HG02970 (cell line): ENCODE measurements around the gene RNLS.

Experiments used
- ATAC-seq: cut with Tn5 transposase; IDR thresholded peaks from one replicate; pipeline ENCODE4 v1.9.1; 2021; ENCODE audit warnings: mild to moderate bottlenecking, moderate library complexity, moderate number of reproducible peaks; ENCODE audit not compliant: unreplicated experiment, low FRiP score

The RNLS gene

DNA sequence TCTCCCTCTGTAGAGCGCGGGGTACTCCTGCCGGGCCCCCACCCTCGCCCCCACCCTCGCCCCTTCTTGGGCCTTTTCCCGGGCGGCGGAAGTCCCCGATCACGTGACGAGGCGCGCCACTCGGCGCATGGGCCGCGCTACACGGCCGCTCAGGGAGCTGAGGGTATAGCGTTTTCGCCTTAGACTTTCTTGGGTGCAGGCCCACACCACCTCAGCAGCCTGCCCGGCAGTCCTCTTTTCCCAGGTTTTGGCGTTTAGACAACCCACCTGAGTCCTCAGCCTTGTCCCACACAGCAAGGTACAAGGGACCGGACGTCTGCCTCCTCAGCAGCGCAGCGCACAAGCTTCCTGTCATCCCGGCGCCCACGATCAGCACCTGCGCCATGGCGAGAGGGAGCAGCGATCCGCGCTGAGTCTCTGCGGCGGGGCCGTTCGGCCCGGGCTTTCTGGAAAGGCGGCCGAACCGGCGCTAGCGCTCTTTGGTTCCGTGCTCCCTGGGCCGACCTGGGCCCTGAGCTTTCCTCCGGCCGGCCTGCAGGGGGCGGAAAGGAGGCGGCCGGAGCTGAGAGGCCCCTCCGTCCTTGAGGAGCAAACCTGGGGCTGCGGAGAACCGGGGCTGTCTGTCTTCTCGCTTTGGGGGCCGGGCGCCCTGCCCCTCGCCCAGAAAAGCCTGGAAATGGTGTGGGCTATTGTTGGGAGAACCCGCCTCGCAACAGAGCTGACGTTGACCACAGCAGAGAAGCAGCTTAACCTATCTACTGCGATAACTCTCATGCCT lies at the start of gene RNLS:
RNLS (minus strand) TSS at position 513 of the 778 bp plus-strand sequence.
- peak; percentile 57 for ATAC-seq

DNA sequence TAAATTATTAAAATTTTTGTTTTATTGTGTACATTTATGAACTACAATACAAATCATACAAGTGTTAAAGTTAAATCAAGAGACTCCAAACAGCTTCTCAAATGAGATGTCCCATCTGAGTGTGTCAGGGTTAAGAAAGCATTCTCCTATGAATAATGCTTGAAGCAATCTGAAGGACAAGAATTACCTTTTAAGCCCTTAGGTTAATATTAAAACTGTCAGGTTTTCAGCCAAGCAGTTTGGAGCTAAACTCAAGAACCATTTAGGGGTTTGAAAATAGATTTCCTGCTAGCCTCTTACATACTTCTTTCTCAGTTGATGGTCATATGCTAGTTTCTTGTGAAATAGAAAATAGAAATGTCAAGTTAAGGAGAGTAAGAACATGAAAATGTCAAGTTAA lies 41.7 kb upstream of the RNLS start:
- ATAC-seq, result no peak

DNA sequence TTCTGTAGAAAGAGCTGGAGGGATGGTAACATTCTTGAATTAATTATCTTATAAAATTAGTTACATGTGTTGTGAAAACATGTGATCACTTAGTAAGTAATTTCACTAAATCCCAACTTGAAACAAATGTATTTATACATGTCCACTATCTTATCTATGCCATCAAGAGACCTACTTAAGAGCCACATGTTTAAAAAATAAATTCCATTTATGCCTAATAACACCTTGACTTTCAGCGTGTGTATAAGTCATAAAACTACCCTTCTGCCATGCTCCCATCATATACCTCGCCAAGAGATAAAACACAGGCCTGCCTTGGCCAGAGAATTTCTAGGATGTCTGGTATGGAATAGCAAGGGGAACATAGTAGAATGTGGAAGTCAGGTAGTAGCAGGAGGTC lies 40.7 kb upstream of the RNLS start:
- no peak for ATAC-seq

DNA sequence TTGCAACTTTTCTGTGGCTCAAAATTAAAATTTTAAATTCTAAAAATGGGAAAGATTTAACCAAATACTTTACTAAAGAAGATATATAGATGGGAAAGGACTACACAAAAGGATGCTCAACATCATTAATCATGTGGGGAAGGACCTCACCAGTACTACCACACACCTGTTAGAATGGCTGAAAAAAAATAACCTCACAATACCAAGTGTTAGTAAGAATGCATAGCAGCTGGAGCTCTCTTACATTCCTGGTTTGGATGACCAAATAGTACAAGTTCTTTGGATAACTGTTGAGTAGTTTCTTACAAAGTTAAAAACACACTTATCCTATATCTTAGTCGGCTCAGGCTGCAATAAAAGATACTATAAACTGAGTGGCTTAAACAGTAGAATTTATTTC lies 37.3 kb upstream of the RNLS start:
- ATAC-seq, result no peak

DNA sequence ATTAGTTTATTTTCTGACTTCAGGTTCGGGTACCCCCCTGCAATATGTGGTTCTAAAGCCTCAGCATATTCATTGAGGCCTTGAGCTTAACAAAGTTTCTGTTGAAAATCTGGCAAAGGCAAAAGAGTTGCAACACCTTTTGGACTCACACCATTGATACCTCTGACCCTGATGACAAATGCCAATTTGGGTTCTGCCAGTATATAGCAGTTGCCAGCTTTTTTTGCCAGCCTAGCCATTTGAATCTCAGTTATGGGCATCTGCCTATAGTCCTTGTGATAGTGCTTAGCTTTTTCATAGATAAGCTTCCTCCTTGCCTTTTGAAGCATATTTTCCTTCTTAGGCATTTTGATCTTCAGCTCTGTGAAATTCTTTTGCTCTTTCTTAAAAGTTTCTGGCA lies 35.4 kb upstream of the RNLS start:
- ATAC-seq, result no peak

DNA sequence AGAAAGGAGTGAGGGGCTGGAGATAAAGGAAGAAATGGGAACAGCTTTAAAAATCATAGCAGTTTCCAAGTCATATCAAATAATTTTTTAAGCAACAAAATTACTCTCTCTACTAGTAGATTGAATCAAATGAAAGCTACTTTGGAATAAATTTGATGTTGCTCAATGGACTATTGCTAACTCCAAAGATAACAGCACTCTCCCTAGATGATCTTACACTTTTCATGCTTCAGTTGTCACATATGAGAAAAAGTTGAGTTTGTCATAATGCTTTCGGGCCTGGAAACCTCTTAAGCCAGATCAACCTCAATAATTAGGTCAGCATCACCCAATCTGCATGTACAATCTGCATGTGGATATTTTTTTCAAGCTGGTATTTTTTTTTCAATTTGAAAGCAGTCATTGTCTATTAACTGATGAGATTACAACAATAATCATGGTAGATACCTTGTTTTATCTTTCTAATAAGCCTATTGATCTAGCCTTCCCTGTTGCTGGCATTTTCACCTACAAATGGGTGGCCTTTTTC lies 34.7 kb upstream of the RNLS start:
- no peak for ATAC-seq

DNA sequence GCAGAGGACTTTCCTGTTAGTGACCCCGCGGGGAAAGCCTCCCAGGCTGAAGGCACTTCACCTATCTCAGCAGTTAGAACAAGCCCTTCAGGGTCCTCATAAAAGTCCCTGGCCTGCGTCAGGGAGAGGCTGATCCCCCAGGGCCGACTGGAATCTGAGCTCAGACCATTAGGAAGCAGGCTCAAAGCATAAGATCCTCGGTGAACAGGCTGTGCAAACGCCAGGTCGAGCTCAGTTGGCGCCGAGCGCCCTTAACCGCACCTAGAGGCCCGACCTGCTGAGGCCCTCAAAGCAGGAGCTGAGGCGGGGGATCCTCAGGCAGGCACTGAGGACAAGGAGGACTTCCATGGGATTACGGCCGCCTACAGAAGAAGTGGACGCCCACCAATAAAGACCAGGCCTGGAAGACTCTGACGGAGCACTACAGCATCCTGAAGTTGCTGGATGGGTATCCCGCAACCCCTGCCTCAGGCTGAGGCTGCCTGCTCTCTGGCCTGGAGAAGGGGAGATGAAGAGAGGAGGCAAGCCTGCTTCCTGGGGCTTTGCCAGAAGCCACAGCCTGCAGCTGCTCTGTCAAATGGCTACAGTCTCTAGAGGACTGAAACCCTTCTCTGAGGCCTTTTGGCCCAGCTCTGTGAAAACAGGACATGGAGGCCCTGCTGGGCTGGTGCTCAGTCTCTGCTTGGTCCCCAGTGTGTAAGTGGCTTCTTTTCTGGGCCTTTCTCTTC lies 33.3 kb upstream of the RNLS start:
- ATAC-seq, result no peak

DNA sequence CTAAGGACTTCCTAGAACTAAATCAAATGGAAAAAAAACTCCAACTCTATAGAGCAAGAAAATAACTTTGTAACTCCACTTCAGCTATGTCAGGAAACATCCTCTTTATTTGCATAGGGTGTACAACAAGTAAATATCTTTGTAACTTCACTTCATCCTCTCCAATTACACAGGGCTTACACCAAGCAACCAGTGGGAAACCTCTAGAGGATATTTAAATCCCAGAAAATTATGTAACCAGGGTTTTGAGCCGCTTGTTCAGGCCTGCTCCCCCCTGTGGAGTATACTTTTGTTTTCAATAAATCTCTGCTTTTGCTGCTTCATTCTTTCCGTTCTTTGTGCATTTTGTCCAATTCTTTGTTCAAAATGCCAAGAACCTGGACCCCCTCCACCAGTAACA lies 25.7 kb upstream of the RNLS start:
- no peak for ATAC-seq

DNA sequence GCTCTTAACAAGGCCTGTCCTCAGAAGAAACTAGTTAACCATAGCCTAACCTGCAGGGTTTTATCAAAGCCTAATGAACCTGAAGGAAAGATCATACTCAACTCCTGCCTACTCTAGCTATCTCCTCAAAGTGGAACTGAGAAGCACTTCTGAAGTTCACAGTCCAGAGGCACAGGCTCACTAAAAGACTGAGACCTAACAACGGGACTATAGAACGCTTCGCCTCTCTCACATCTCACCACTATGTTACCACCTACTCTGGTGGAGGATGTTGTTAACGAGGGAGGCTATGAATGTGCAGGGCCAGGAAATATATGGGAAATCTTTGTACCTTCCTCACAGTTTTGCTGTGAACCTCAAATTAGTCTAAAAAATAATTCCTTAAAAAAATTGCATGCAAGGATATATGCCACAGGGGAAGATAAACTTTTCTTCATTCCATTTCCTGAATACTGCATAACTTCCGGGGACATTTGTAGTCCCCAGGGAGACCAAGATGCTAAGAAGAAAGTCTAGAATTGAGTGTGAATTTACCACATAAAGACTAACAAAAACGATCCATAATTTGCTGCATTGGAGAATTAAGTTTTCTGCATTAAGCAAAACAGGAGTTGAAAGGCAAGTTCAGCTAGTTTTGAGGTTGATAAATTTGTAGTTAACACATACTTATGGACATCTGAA lies 25.1 kb upstream of the RNLS start:
- no peak for ATAC-seq

DNA sequence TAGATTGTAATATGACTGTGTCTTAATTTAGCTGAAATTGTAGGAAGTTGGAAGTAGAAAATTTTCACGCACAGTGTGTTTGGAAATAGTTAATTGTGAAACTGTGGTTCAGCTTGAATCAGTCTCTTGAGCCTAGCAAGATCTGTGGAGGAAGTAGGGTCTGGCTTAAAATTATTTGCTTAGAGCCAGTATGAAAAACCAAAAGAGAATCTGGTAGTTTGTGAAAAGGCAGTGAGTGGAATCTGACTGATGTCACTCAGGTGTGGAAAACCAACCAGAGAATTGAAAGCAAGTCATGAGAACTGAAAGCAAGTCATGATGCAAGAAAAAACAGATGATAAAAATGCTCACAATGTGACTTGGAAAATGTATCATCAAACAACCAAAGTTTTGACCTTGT lies 14.9 kb upstream of the RNLS start:
- peak; percentile 76 for ATAC-seq

DNA sequence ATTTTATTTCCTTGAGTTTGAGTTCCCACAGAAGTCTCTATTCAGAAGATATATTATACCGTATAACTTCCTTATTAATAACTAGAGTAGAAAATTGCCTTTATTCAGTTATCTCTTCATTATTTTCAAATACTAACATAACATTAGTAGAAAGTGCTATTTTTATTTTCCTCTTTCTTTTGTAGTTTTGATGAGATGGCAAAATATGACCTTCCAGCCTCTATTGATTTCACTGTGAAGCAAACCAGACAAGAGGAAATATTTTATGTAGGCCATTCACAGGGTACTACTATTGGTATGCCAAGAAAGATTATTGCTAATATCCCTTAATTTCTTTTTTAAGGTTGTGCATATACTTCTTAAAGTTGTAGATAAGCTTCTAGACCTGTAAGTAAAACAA lies 11.4 kb upstream of the RNLS start:
- ATAC-seq, result no peak

DNA sequence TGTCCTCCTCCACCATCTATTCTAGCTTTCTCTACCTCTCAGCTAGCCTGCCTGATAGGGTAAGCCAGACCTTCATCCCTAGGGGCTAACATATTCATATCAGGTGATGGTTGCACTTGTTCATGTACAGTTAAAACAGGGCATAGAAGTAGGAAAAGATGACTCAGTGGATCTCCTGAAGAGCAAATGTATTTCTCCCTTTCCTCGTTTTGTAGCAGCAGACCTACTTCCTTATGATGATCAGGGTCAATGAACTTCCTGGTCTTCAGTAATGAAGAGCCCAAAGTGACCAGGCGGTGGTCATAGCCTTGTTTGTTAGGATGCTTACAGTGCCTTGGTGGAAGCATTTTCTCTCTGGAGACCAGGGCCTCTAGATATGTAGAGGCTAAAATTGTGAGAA lies 9.8 kb upstream of the RNLS start:
- no peak for ATAC-seq

DNA sequence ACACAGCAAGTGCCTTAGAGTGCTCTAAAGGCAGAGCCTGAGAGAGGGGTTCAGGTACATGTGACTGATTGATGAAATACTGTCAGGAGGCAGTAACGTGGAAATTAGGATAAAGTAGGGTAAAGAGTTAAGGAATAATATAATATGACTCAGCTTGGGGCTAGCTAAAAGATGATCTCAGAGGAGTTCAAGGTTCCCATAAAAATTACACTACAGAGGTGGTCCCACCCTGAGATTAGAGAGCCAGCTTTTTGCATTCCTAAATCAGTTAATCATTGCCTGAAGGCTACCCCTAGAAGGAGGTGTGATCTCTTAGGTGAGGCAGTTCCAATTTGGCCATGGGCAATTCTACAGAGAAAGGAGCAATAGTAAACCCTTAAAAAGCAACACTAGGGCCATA lies 9.3 kb upstream of the RNLS start:
- ATAC-seq, result no peak

DNA sequence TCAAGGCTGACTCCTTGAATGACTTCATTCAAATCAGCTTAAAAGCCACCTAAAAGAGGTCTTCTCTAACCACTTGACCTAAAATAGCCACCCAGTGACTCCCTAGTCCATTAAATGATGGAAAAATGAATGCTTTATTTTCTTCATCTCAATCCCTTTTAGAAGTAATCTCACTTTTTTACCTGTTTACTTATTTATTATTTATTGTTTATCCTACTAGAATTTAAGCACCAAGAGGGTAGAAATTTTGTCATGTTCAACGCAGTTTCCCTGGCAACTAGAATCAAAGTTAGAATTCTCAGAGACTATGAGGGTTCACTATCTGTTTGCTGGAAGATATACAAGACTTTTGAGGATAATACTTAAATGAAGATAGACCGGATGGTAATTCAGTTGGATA lies 3.3 kb upstream of the RNLS start, which contains the start of gene LIPJ:
LIPJ (plus strand) TSS at position 301 of the 400 bp plus-strand sequence. CDS start 3,926 bp downstream, outside the sequence.
- ATAC-seq, result no peak

DNA sequence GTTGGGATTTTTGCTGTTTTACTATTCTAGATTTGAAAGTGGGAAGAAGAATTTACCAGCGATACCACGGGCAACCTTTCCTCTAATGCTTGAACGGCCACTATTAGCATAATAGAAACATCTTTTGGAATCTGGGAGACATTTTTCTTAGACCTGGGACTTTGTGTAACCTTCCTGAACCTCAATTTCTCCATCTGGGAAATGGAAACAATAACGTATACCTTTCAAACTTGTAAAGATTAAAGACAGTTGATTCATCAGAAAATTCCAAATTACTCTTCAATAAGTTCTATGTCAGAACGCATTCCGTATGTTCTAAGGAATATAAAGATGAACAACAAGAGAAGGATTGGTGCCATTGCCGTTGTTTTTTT lies 453 bp upstream of the RNLS start:
- no peak for ATAC-seq

DNA sequence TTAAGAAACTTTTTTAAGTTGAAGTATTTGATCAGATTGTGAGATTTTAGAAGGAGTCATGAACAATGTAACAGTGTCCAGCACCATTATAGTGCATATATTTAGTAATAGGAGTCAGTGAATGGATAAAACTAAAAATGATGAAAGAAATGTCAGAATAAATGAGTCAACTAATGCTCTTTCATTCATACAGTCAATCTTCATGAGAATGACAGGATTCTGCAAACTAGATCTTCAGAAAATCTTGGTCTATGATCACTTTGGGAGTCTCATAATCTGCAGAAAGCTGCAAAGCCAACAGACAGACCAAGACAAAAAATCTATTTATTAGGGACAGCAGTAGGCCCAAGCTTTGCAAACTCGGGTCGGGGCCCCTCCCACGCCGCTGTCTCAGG lies 710 bp downstream of the RNLS start:
- no peak for ATAC-seq

DNA sequence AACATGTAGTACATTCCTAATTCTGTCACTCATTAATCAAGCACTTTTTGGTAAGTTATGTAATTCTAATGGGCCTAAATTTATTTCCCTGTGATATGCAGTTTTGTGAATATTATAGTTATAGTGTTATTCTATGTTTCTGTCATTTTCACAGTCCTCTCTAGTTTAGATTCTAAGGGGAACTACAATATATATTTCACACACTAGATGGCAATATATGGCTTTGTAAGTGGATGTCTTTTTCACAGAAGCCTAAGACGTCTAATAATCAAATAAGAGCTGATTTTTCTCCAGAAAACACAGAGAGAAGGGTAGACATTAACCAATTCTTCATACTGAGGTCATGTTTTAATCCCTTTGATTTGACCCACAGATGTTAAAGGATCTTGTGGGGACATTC lies 18.0 kb downstream of the RNLS start:
- no peak for ATAC-seq

DNA sequence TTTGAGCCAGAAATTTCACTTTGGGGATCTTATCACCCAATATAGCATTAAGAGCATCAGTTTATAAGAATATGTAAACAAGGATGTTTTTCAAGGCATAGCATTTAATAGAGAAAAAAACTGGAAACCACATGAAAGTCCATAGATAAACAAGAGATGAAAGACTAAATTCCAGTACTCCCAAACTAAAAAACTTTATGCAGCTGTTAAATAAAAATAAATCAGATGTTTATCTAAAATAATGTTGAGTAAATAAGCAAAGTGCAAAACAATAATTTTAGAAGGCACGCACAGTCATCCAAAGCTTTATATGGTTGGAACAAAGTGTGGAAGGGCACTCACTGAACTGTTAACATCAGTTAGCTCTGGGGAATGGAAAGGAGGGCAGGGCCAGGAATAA lies 21.0 kb downstream of the RNLS start:
- ATAC-seq, result no peak

DNA sequence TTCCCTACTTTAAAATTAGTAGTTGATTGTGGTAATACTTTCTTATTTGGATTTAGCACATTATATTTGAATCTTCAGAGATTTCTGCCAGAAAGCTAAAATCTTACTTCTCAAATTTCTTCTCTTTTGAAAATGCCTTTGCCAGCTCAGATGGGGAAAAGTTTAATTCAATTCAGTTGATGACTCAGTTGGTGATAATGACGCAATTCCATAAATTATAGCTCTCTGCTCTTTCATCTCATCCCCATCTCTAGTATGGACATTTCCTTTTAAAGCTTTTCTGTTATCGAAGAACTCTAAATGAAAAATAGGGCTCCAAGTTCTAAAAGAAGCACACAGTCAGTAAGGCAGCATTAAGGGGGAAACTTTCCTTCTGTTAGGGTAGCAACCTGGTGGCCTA lies 25.5 kb downstream of the RNLS start:
- ATAC-seq, result no peak

DNA sequence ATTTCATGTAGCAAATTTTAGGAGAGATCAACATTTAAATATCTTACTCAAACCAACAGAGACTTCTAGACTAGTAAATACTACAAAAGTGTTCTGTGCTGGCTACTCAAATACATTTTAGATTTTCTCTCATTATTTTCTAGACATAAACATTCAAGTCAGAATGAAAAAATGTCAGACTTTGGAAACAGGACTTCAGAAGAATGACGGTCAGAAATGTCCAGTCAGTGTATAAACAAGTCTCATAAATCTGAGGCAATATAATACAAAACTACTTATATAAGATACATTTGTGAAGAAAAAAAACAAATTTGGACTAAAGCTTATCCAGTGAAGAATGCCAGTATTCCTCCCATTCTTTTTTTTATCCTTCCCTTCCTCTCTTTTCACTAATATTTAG lies 25.9 kb downstream of the RNLS start:
- ATAC-seq, result no peak

DNA sequence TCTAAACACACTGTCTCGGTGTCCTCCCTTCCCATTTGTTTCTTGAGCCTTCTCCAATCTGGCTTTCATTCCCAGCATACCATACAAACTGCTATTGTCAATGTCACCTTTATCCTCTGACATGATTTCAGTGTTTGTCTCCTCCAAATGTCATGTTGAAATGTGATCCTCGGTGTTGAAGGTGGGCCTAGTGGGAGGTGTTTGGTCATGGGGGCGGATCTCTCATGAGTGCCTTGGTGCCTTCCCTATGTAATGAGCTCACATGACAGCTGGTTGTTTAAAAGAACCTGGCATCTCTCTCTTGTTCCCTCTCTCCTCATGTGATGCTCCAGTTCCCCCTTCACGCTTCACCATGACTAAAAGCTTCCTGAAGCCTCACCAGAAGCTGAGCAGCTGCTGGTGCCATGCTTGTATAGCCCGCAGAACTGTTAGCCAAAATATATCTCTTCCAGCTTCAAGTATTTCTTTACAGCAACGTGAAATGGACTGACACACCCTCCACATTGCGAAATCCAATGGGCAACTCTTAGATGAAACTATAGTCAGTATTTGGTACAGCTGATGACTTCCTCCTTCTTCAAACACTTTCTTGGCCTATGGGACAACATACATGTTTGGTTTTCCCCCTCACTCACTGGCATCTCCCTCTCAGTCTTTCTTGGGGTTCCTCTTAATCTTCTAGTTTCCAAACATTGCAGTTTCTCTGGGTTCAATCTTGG lies 27.8 kb downstream of the RNLS start:
- no peak for ATAC-seq
